ENCODE results near the gene NLRC4. TPM values are rescaled to one million over a fixed set of nuclear protein-coding genes. Genes with fewer than 3 reads are reported as not detected.

NLRC4 gene
- total and polyA plus RNA-seq, 2 of the 8 experiments (the other 6 are each of a cell fraction or from before 2014, with no cell fraction given) = not detected

DNA sequence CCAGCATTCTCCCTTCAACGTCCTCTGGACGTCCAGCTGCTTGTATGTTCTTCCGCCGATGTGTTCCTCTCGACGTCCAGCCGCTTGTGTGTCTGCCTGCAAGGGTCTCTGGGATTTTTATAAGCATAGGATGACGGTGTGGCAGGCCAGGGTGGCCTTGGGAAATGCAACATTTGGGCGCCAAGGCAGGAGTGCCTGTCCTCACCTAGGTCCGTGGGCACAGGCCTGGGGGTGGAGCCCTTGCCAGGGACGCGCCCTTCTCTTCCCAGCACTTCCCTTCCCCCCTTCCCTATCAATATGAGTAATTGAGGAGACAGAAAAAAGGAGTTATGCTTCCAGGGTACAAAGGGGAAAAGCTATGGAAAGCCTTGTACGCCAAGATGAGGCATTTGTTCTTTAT, 6.4 kb downstream of the NLRC4 start:
- Histone ChIP-seq H3K4me3 (ENCODE audit: extremely low read depth in 1 of 4, insufficient read depth in 2 of 4, low read depth in 3 of 4, low read length in 4 of 4) (no peak overlapping the region), H3K4me1 (replicated peaks in 1 of 4; ENCODE audit: control insufficient read depth in 3 of 4, insufficient read depth in 4 of 4, low read length in 3 of 4) (no peaks in the 10 kb centered on the region), H2AFZ (ENCODE audit: low read length) (peak overlapping the region; percentile 83; the same call in 1 of the 2 replicates), H2BK12ac (ENCODE audit: low read depth, low read length) (no peak overlapping the region), H2AK5ac (ENCODE audit: low read depth, low read length) (no peak overlapping the region), H3K4me2 (ENCODE audit: insufficient read depth in 1 of 2, low read depth in 2 of 2, low read length in 2 of 2) (no peak overlapping the region), H3K9me3 (ENCODE audit: insufficient read depth in 2 of 2, low read depth in 1 of 2, low read length in 1 of 2) (no peaks in the 10 kb centered on the region), H3K56ac (replicated peaks; ENCODE audit: insufficient read length, low read depth, low read length) (no peak overlapping the region), H3K79me1 (ENCODE audit: low read depth, low read length) (no peaks in the 10 kb centered on the region), H3K23ac (ENCODE audit: insufficient read length) (no peak overlapping the region), H2BK5ac (ENCODE audit: low read depth, low read length) (no peak overlapping the region), H3K4ac (replicated peaks; ENCODE audit: insufficient read length, low read depth, low read length) (no peak overlapping the region), H3K27ac (ENCODE audit: low read depth, low read length) (no peak overlapping the region), H2BK15ac (ENCODE audit: low read length) (no peak overlapping the region), H3K9ac (replicated peaks in 1 of 4; ENCODE audit: extremely low read depth in 1 of 4, low read depth in 3 of 4, low read length in 3 of 4) (no peak overlapping the region), H4K5ac (ENCODE audit: insufficient read length, low read depth, low read length) (no peak overlapping the region), H4K91ac (replicated peaks; ENCODE audit: insufficient read length, low read length) (no peak overlapping the region), H3K27me3 (replicated peaks in 1 of 4; ENCODE audit: control insufficient read depth in 3 of 4, extremely low read depth in 1 of 4, insufficient read depth in 3 of 4, low read length in 3 of 4) (no peaks in the 10 kb centered on the region), H4K20me1 (replicated peaks in 1 of 2; ENCODE audit: control insufficient read depth in 1 of 2, insufficient read depth in 2 of 2, low read length in 2 of 2) (no peaks in the 10 kb centered on the region), H3K23me2 (ENCODE audit: low read depth, low read length) (no peaks in the 10 kb centered on the region), H3K18ac (ENCODE audit: extremely low read depth, low read length) (no peak overlapping the region), H3K79me2 (ENCODE audit: control insufficient read depth in 1 of 2, insufficient read depth in 2 of 2, low read length in 2 of 2) (no peaks in the 10 kb centered on the region), H2BK20ac (ENCODE audit: low read length) (no peak overlapping the region), H3K36me3 (ENCODE audit: control insufficient read depth in 2 of 4, insufficient read depth in 4 of 4, low read length in 3 of 4) (no peaks in the 10 kb centered on the region), H4K8ac (ENCODE audit: extremely low read depth, insufficient read depth, low read length) (no peak overlapping the region), H3K14ac (ENCODE audit: insufficient read length) (no peak overlapping the region), H2BK120ac (replicated peaks; ENCODE audit: low read depth, low read length) (no peak overlapping the region)
- no peak for DNase-seq (ENCODE audit: low read depth in 1 of 2, low spot score in 2 of 2)
- WGBS, 2 experiments (ENCODE audit: extremely low coverage in 1 of 2, insufficient coverage in 1 of 2, insufficient read length in 1 of 2, insufficient replicate concordance in 2 of 2, low coverage in 1 of 2, low lambda C conversion rate in 2 of 2, missing lambda C conversion rate in 1 of 2) = 85% methylated on average over 12 of the region's 13 CpGs; no CpG with 5 or more reads in 1 of the 2 experiments
- ChIA-PET CTCF (ENCODE audit: partially characterized antibody) (interaction anchor here (1.1 kb wide), 1 partner anchor 14 kb away, joined by 5 read pairs; no protein-coding TSS in a partner anchor), POLR2A (ENCODE audit: partially characterized antibody) (interaction anchor here (0.6 to 1.7 kb wide), 2 partner anchors 9 to 93 kb away, joined by 3 read pairs; no protein-coding TSS in a partner anchor)
- FAIRE-seq = no peak
- TF ChIP-seq CEBPB (IDR thresholded peaks at IDR 0.05; ENCODE audit: low read depth, low read length) = no peak
- no peak for TF ChIP-seq JUN (IDR thresholded peaks at IDR 0.05; ENCODE audit: low read depth, low read length)
- TF ChIP-seq SAP30 (IDR thresholded peaks at IDR 0.05; ENCODE audit: insufficient read depth, insufficient replicate concordance, low read length) = no peak
- TF ChIP-seq, protein P1, sequence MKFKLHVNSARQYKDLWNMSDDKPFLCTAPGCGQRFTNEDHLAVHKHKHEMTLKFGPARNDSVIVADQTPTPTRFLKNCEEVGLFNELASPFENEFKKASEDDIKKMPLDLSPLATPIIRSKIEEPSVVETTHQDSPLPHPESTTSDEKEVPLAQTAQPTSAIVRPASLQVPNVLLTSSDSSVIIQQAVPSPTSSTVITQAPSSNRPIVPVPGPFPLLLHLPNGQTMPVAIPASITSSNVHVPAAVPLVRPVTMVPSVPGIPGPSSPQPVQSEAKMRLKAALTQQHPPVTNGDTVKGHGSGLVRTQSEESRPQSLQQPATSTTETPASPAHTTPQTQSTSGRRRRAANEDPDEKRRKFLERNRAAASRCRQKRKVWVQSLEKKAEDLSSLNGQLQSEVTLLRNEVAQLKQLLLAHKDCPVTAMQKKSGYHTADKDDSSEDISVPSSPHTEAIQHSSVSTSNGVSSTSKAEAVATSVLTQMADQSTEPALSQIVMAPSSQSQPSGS (IDR thresholded peaks at IDR 0.05; ENCODE audit: low read length) = no peak
- TF ChIP-seq CBX5 (IDR thresholded peaks at IDR 0.05; ENCODE audit: low read depth, low read length) = no peak
- TF ChIP-seq TAF1 (IDR thresholded peaks at IDR 0.05; ENCODE audit: low read depth, low read length) = no peak
- TF ChIP-seq HDAC6 (IDR thresholded peaks at IDR 0.05; ENCODE audit: low read depth, low read length) = no peak
- TF ChIP-seq MAFK (IDR thresholded peaks at IDR 0.05; ENCODE audit: low read depth, low read length) = no peak
- TF ChIP-seq, protein P2, sequence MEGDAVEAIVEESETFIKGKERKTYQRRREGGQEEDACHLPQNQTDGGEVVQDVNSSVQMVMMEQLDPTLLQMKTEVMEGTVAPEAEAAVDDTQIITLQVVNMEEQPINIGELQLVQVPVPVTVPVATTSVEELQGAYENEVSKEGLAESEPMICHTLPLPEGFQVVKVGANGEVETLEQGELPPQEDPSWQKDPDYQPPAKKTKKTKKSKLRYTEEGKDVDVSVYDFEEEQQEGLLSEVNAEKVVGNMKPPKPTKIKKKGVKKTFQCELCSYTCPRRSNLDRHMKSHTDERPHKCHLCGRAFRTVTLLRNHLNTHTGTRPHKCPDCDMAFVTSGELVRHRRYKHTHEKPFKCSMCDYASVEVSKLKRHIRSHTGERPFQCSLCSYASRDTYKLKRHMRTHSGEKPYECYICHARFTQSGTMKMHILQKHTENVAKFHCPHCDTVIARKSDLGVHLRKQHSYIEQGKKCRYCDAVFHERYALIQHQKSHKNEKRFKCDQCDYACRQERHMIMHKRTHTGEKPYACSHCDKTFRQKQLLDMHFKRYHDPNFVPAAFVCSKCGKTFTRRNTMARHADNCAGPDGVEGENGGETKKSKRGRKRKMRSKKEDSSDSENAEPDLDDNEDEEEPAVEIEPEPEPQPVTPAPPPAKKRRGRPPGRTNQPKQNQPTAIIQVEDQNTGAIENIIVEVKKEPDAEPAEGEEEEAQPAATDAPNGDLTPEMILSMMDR (IDR thresholded peaks at IDR 0.05; ENCODE audit: control extremely low read depth in 1 of 3, insufficient read depth in 1 of 3, low read depth in 1 of 3, low read length in 3 of 3) = no peak

Measured in H1 (cell line).